AG08396 (cell line): ENCODE measurements around the gene WWC1.
"Not testable (repeated sequence)": the region's sequence is repeated elsewhere in the genome, so short reads cannot be mapped to it uniquely, and the experiment has no call there.

ENCODE experiments used
- DNase-seq: peaks from one replicate; pipeline ENCODE4 v3.0.0; 2012; ENCODE audit warnings: low spot score, mixed read lengths

WWC1 gene

DNA sequence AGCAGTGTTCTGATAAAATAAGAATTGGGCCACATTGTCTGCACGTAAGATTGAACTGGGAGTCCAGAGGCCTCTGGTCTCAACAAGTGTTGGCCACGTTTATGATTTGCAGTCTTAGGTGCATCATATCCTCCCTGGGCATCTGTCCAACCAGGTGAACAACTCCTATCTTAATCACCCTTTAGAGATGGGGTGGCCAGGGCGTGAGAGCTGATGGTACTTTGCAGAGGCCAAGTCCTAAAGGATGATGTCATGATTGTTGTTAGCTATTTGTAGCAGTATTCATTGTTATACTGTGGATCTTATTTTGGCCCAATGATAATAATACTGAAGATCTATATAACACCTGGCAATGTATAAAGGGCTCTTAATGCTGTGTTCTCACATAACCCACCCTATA lies 121.6 kb downstream of the WWC1 start:
- no peak for DNase-seq

- DNase-seq, result no peak
Observed at GRCh38 chr5:168413596-168413995, 122.2 kb downstream of the WWC1 start.

DNA sequence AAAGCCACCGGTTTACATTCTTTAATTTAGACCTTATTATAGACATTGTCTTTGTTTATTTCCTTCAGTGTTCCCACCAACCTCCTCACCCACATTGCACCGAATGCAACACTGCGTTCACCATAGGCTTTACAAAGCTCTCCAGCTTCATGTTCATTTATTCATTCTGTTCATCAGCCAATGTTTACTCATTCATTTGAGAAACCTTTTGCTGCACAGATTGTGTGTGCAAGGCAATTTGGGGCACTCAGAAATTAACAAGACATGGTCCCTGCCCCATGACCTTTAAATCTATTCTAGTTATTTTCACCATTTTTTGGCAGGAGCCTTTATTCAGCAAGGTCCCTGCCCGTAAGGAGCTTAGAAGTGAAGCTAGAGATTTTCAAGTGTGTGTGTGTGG lies 124.0 kb downstream of the WWC1 start:
- DNase-seq, result no peak

DNA sequence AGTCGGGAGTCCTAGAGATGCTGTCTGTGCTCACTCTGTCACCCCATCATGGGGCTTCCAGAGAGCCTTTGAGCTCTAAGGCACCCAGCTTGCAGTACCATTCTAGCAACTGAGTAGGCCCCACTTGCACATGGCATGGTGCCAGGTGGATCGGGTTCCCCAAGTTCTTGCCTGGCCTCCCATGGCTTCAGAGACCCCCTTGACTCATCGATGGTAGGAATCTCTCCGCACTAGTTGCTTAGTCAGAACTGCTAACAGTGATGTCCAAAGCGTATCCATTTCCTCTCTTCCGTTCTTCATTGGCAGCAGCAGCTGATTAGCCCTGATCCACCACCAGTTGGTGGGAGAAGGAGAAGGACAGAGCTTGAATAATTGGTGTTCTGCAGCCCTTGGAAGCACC lies 124.5 kb downstream of the WWC1 start:
- no peak for DNase-seq

DNA sequence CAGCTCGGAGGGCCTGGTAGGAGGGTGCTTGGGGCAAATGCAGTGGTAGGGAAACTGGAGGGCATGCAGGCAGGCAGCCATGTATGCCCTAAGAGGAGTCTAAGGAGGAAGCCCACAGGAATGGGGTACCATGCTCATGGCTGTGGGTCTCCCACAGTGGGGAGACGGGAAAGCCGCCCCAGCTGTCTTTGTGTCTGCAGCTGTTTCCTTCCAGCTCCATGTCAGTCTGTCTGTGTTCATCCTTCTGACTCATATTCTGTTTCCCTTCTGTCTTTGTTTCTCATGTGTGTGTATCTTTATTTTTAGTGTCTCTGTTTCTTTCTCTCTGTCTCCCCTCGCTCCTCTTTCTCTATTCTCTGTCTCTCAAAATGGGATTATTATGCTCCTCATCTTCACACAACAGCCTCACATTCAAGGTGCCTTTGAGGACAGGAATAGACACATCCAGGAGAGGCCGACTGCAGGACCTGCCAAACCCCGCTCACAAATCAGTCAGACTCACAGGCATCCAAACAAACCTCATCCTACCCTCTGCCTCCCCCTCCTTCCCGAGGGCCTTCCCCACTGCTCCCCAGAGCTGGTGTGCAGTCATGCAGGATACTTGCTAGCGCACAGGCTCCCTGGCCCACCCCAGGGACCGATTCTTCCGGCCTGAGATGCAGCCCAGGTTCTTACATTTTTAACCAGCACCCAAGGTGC lies 126.4 kb downstream of the WWC1 start:
- no peak for DNase-seq

DNA sequence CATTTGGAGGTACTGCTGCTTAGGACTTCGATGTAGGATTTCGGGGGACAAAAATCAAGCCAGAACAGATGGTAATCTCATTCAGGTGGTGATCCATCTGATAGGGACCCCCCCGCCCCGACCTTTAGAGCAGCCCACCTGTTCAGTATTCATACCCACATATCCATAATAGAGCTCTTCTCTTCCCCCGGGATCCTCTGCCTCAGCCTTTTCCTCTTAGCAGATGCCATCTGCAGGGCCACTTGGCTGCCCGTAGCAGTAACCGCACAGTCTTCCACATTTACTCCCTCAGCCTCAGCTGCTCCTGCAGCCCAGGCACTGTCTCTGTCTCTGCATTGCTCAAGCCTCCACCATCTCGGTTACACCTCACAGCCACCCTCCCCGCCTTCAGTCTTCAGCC lies 129.0 kb downstream of the WWC1 start:
- no peak for DNase-seq

GRCh38 chr5:168422431-168422830 lies 131.0 kb downstream of the WWC1 start:
- no peak for DNase-seq

GRCh38 chr5:168423478-168423877 lies 132.0 kb downstream of the WWC1 start:
- DNase-seq, result no peak

DNA sequence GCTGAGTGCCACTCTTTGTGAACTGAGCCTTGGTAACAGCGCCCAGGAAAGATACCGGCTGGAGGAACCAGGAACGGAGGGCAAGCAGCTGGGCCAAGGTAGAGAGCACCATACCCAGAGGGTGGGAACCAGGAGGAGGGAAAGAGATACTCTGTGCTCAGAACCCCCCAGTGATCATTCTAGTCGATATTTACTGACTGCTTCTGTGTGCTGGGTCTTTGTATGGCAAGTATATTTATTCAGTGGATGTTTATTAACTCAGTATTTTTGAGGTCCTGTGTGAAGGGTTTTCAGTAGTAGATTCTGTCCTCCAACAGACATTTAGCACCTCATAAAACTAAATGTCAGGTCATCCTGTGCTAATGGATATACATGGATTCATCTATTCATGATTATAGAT lies 132.5 kb downstream of the WWC1 start:
- DNase-seq, result no peak

DNA sequence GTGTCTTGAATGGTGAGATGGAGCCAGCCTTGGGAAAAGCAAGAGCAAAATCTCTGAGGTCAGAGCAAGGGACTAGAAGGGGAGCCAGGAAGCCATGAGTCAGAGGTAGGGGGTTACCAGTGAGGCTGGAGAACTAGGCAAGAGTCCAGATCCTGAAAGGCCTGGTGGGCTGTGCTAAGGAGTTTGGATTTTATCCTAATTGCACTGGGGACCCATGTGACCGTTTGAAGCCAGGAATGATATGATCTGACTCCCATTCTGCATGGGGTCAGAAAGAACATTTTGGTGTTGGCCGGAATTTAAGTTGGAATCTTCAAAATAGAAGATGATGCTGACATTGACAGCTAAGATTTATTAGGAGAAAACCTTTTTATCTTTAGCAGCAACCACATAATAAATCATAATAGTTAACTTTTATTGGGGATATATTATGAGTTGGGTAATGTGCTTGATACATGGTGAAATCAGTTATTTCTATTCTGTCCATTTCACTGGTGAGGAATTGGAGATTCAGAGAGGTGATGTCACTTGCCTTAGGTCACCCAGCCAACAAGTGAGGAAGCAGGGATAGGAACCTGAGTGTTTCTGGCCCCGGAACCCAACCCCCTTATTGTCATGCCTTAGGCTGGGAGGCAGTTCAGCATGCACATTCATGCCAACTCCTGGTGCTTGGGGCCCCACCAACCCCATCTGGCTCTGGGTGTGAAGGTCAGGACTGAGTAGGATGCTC lies 133.3 kb downstream of the WWC1 start:
- peak; percentile 34 for DNase-seq

- no peak for DNase-seq
Observed at GRCh38 chr5:168426007-168426863, 134.8 kb downstream of the WWC1 start.

- DNase-seq, result no peak
Observed at GRCh38 chr5:168426864-168427172, 135.4 kb downstream of the WWC1 start.

DNA sequence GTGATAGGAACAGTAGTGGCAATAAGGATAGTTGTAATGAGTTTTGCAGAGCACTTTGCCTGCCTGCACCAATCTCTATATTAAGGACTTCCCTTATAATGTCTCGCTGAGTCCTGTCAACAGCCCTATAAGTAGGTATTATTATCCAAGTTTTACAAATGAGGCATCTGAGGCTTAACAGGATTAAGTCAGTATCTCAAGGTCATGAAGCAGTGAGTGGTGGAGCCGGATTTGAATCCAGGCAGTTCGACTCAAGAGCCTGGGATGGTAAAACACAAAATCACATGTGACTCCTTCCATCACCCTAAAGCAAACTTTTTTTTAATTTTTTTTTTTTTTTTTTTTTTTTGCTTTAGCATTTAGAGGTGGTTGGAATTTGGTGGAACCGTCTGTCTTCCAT lies 135.8 kb downstream of the WWC1 start:
- DNase-seq, result no peak

DNA sequence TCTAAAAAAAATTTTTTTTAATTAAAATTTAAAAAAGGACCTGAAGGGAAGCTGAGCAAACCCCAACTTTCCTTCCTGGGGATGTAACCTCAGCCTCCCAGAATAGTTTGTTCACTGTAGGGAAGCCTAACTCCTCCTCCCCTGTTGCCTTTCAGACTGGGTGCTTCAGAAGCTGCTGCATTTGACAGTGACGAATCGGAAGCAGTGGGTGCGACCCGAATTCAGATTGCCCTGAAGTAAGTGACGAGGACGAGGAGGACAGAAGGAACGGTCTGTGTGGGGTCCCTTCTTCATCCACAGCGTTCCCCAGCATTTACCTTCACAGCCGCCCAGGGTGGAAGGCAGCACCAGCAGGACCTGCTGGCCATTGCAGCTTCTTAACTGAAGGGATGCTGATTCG lies 137.1 kb downstream of the WWC1 start:
- DNase-seq, result no peak

DNA sequence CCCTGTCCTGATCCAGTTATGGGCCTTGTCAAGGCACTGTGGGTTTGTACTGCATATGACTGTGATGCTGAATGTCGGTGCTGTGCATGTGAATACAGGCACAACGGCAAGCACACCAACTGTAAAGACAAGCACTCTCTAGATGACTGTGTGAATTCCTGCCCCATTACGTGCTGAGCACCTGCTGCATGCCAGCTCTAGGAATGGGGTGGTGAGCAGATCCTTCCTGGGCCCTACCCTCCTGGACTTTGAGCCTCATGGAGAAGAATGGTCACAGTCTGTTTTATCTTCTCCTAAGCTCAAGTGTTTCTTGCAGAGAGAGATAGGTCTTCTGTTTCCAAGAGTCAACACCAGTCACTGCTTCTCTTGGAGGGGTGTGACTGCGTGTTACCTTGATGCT lies 138.9 kb downstream of the WWC1 start:
- DNase-seq, result no peak

GRCh38 chr5:168432903-168433302 lies 141.5 kb downstream of the WWC1 start:
- no peak for DNase-seq

DNA sequence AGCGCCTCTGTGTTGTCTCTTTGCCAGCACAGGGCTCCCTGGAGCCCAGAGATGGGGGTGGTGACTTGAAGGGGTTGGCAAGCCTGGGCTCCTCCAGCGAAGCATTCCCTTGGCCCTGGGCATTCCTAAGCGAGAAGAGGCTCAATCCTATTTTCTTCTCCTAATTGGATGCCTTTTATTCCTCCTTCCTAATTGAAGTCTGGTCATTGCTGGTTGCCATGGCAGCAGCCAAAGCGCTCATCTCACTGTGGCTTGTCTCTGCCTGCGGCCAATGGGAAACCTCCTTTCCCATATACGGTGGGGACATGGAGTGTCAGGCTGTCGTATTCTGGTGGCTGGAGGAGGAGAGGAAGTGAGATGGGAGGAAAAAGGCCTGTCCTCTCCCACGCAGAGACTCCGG lies 142.6 kb downstream of the WWC1 start:
- no peak for DNase-seq

- DNase-seq, result peak; percentile 41
Observed at GRCh38 chr5:168434746-168435321, 143.4 kb downstream of the WWC1 start.

GRCh38 chr5:168435340-168435739 lies 143.9 kb downstream of the WWC1 start:
- DNase-seq, result not testable (repeated sequence)

DNA sequence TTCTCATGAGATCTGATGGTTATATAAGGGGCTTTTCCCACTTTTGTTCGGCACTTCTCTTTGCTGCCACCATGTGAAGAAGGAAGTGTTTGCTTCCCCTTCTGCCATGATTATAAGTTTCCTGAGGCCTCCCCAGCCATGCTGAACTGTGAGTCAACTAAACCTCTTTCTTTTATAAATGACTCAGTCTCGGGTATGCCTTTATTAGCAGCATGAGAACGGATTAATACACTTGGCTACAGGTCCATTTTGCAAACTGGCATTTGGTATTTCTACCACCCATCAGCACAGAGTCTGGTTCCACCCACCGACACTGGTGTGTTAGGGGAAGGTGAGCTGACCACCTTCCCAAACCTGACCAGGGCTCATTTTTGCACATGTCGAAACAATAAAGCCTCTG lies 146.9 kb downstream of the WWC1 start:
- DNase-seq, result no peak

DNA sequence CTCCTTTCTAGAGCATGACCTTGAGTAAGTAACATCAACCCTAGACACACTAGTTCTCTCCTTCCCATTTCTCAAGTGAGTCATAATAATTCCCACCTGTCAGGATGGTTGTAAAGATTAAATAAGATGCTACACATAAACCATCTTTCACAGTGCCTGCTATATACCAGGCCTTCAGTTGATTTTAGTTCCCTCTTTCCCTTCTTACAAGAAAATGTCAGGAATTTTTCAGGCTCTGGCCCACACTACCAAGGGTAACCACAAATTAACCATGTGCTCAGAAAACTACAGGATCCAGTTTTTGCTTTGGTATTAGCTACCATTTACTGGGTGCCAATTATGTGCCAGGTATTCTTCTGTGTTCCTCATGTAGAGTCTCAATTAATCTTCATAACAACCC lies 152.1 kb downstream of the WWC1 start:
- no peak for DNase-seq

DNA sequence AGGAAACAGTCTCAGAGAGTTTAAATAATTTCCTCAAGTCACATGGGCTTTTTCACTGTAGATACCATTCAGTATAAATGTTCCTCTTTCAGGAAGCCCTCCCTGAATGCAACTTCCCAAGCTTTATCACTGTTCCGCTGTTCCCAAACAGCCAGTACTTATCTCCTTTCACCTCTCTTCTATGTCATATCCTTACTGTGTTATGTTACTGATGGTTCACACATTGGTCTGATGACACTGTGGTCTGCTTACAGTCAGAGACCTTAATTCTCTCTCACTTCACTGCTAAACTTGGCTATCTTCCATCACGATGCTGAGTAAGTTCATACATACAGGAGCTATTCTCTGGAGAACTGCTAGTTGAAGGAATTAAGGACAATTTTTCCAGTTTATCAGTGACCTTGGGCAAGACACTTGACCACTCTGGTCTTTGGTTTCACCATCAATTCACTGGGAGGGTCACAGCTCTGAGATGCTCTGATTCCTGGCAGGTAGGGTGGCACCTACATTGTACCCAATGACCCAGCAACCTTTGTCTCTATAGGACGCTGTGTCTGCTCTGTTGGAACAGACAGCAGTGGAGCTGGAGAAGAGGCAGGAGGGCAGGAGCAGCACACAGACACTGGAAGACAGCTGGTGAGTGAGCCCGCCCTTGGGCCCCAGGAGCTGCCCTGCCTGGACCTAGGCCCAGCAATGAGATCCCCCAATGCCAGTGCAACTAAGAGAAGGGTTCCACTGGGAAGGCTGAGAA lies 152.7 kb downstream of the WWC1 start:
- DNase-seq, result no peak
